ENCODE data around the gene RPS29.
A peak's percentile ranks its signal among the peaks of the same experiment; 100 is the strongest.

Gene RPS29

DNA sequence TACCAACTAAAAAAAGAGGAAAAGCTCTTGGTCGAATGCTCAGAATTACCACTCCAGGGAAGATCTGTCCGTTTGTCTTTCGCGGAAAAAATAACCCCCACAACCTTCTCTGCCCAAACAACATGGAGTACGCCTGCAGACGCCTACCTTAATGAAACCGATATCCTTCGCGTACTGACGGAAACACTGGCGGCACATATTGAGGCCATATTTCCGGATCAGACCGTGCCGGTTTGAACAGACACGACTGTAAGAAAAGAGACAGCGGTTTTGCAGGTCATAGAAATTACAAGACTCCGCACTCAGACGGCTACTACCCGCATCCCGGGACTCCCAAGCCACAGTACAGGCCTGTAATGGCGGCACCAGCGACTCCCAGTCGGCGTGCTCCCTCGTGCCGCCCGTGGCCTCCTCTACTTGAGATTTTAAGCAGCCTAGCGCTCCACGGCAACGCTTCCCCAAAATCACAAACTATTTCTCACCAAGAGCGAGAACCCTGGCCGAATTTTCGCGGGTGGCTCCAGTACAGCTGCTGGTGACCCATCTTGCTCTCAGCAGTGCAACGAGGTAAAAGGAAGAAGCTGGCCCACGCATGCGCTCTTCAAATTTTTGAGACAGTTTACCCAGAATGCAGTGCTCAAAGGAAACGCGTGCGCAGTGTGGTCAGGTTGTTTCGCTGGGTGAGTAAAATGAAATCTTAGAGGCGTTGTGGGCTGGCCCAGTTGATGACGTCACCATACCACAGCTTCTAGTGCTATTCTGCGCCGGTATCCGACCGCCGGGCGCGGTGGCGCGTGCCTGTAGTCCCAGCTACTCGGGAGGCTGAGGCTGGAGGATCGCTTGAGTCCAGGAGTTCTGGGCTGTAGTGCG, at the start of gene RPS29:
TSS of gene RPS29 (minus strand) at position 578 of the 870 bp plus-strand sequence. CDS start at position 544, 34 bp downstream.
- Histone ChIP-seq H3K9me3 (ENCODE audit: control insufficient read depth, insufficient read depth, low read length) (no peaks in the 10 kb centered on the region), H3K9ac (ENCODE audit: low read depth, low read length) (peak within 1 kb of the TSS; percentile 100), H3K4me1 (ENCODE audit: control insufficient read depth, insufficient read depth, low read length) (peaks cover 7% of the 10 kb centered on the region), H3K36me3 (ENCODE audit: control insufficient read depth, insufficient read depth, low read length) (peaks cover 18% of the 10 kb centered on the region), H3K27me3 (ENCODE audit: control insufficient read depth, insufficient read depth, low read length) (no peaks in the 10 kb centered on the region), H3K4me3 (ENCODE audit: low read depth, low read length) (peak within 1 kb of the TSS; percentile 97)

DNA sequence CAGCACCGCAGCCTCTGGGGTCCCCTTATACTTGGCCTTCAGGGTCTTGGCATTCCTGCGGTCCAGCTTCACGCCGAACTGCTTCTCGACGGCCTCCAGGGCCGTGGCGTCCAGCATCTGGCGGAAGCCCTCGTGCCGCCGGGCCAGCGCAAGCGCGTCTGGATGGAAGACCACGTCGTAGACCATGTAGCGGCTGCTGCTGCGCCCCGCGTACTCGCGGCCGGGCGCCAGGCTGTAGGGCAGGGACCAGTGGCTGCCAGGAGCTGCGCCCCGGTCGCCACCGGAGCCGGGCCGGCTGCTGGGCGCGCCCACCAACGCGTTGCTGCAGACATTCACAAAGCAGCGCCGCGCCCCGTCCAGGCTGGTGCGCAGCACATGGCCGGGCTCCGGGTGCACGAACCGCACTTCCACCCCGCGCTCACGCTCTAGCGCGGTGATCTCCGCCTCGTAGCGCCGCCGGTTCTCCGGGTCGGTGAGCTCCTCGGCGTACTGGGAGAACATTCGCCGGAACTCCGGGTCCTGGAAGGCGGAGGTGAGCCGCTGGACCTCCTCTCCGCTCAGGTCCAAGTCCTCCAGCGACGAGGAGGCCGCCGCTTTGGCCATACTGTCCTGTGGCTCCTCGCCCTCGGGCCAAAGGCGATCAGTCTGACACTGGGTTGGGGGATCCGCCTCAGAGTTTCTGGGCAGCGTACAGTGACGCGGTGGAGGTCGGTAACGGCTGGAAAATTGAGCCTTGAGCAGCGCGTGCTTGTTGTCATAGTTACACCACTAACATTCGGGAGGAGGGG, 48.6 kb upstream of the RPS29 start, which contains the start of gene DNAAF2:
TSS of gene DNAAF2 (minus strand) at position 698 of the 788 bp plus-strand sequence. CDS start at position 603, 95 bp downstream.
- H3K4me3 ChIP-seq (ENCODE audit: low read depth, low read length), result peak within 1 kb of the TSS; percentile 82
- peaks cover 6% of the 10 kb centered on the region for H3K36me3 ChIP-seq (ENCODE audit: control insufficient read depth, insufficient read depth, low read length)
- H3K27me3 ChIP-seq (ENCODE audit: control insufficient read depth, insufficient read depth, low read length), result no peaks in the 10 kb centered on the region
- H3K9ac ChIP-seq (ENCODE audit: low read depth, low read length), result peak within 1 kb of the TSS; percentile 88
- no peaks in the 10 kb centered on the region for H3K9me3 ChIP-seq (ENCODE audit: control insufficient read depth, insufficient read depth, low read length)
- H3K4me1 ChIP-seq (ENCODE audit: control insufficient read depth, insufficient read depth, low read length), result no peaks in the 10 kb centered on the region

DNA sequence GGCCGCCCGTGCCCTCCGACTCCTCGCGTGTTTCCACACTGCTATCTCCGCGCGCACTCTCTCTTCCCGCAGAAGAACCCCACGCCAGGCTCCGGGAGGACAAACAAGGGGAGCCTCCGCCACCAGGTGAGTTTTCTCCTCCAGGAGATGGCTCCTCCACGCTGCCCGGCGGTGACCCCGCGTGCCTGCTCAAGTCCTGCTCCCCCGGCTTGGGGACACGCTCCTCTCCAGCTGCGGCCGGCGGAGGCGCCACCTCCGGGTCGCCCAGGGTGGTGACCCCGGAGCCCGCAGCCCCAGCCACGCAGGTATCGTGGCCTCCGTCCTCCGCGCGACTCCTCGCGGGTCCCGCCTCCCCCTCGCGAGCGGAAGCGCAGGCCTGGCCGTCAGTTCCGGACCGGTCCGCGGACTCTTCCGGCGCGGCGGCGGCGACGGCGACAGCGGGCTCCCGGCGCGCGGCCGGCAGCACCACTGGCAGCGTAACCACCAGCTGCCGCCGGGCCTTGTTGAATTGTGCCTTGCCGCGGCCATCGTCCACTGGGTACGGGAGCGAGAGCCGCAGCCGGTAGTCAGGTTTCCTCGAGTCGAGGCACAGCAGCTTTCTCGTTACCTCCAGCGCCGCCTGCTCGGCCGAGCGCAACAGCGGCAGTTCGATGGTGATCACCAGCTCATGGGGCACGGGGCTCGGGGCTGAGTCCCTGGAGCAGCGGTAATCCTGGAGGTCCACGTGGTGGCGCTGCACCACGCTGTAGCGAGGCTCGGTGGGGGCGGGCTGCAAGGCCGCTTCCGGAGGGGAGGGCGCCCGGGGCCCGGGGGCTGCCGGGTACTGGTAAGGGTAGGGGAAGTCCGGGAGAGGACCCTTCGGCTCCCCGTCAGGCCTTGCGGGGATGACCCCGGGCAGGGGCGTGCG, 47.7 kb upstream of the RPS29 start:
- Histone ChIP-seq H3K4me1 (ENCODE audit: control insufficient read depth, insufficient read depth, low read length) (no peaks in the 10 kb centered on the region), H3K36me3 (ENCODE audit: control insufficient read depth, insufficient read depth, low read length) (peaks cover 4% of the 10 kb centered on the region), H3K9me3 (ENCODE audit: control insufficient read depth, insufficient read depth, low read length) (no peaks in the 10 kb centered on the region), H3K27me3 (ENCODE audit: control insufficient read depth, insufficient read depth, low read length) (no peaks in the 10 kb centered on the region), H3K9ac (ENCODE audit: low read depth, low read length) (peak overlapping the region; percentile 88), H3K4me3 (ENCODE audit: low read depth, low read length) (peak overlapping the region; percentile 82)

DNA sequence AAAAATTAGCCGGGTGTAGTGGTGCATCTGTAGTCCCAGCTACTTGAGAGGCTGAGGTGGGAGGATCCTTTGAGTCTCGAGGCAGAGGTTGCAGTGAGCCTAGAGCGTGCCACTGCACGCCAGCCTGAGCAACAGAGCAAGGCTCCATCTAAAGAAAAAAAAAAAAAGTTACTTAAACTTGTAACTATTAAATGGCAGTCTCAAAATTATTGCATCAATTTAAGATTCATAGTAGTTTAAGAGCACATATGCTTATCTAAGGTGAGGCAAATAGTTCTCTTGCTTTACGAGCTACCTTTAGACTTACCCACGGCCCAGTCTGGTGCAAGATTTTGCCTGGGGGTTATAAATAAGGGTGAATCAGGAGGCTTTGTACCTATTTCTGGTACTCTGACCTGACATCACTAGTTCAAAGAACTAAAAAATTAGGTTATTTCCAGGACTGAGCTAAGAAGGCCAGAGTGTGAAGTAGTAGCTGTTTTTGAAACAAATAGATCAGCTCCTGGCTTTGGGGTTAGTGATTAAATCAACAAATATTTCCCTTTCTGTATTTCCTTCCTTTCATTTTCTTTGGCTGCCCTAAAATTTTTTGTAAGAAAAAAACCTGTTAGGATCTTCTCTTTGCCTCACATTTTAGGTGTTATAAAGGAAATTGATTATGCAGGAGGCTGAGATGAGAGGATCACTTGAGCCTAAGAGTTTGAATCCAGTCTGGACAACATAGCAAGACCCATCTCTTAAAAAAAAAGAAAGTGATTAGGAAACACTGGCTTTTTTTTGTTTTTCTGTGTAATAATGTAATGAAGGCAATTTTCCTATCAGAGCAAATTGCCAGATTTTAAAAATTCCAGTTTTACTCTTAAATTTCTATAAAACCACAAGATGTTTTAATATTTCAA, 38.0 kb upstream of the RPS29 start:
- no peak overlapping the region for H3K9ac ChIP-seq (ENCODE audit: low read depth, low read length)
- H3K27me3 ChIP-seq (ENCODE audit: control insufficient read depth, insufficient read depth, low read length), result peaks cover 3% of the 10 kb centered on the region
- H3K4me1 ChIP-seq (ENCODE audit: control insufficient read depth, insufficient read depth, low read length), result peaks cover 4% of the 10 kb centered on the region
- peaks cover 3% of the 10 kb centered on the region for H3K36me3 ChIP-seq (ENCODE audit: control insufficient read depth, insufficient read depth, low read length)
- no peaks in the 10 kb centered on the region for H3K9me3 ChIP-seq (ENCODE audit: control insufficient read depth, insufficient read depth, low read length)
- no peak overlapping the region for H3K4me3 ChIP-seq (ENCODE audit: low read depth, low read length)

DNA sequence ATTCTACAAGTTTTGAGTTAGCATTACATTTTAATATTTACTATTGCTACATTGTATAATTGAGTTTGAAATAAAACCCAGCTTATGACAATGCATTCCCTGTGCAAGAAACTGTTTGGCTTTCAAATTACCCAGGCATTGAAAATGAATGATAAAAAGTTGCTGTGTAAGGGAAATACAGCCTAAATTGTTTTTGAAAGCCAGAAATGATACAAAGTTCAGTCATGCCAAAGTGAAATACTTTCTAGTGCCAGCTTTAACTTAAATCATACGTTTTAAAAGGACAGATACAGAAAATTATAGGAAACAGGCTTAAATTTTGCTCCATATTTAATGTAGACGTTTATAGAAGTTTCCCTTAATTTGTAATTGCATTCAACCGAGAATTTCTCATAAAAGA, 37.2 kb upstream of the RPS29 start:
- H3K4me3 ChIP-seq (ENCODE audit: low read depth, low read length), result no peak overlapping the region
- H3K9me3 ChIP-seq (ENCODE audit: control insufficient read depth, insufficient read depth, low read length), result no peaks in the 10 kb centered on the region
- H3K36me3 ChIP-seq (ENCODE audit: control insufficient read depth, insufficient read depth, low read length), result peaks cover 3% of the 10 kb centered on the region
- H3K9ac ChIP-seq (ENCODE audit: low read depth, low read length), result no peak overlapping the region
- H3K4me1 ChIP-seq (ENCODE audit: control insufficient read depth, insufficient read depth, low read length), result peaks cover 4% of the 10 kb centered on the region
- H3K27me3 ChIP-seq (ENCODE audit: control insufficient read depth, insufficient read depth, low read length), result peaks cover 3% of the 10 kb centered on the region

DNA sequence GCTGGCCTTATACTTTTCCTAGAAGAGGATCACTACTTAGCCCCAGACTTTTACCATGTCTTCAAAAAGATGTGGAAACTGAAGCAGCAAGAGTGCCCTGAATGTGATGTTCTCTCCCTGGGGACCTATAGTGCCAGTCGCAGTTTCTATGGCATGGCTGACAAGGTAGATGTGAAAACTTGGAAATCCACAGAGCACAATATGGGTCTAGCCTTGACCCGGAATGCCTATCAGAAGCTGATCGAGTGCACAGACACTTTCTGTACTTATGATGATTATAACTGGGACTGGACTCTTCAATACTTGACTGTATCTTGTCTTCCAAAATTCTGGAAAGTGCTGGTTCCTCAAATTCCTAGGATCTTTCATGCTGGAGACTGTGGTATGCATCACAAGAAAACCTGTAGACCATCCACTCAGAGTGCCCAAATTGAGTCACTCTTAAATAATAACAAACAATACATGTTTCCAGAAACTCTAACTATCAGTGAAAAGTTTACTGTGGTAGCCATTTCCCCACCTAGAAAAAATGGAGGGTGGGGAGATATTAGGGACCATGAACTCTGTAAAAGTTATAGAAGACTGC, 35.9 kb upstream of the RPS29 start:
- Histone ChIP-seq H3K36me3 (ENCODE audit: control insufficient read depth, insufficient read depth, low read length) (peaks cover 3% of the 10 kb centered on the region), H3K4me3 (ENCODE audit: low read depth, low read length) (peak overlapping the region; percentile 98), H3K9ac (ENCODE audit: low read depth, low read length) (no peak overlapping the region), H3K4me1 (ENCODE audit: control insufficient read depth, insufficient read depth, low read length) (peaks cover 4% of the 10 kb centered on the region), H3K9me3 (ENCODE audit: control insufficient read depth, insufficient read depth, low read length) (no peaks in the 10 kb centered on the region), H3K27me3 (ENCODE audit: control insufficient read depth, insufficient read depth, low read length) (peaks cover 3% of the 10 kb centered on the region)

DNA sequence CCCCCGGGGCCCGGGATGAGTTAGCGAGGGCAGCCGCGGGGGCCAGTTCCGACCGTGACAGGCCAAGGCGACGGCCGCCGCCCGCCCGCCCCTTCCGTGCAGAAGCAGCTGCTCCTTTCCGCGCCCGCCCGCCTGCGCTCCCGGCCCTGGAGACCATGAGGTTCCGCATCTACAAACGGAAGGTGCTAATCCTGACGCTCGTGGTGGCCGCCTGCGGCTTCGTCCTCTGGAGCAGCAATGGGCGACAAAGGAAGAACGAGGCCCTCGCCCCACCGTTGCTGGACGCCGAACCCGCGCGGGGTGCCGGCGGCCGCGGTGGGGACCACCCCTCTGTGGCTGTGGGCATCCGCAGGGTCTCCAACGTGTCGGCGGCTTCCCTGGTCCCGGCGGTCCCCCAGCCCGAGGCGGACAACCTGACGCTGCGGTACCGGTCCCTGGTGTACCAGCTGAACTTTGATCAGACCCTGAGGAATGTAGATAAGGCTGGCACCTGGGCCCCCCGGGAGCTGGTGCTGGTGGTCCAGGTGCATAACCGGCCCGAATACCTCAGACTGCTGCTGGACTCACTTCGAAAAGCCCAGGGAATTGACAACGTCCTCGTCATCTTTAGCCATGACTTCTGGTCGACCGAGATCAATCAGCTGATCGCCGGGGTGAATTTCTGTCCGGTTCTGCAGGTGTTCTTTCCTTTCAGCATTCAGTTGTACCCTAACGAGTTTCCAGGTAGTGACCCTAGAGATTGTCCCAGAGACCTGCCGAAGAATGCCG, 35.1 kb upstream of the RPS29 start:
- Histone ChIP-seq H3K9ac (ENCODE audit: low read depth, low read length) (peak overlapping the region; percentile 48), H3K27me3 (ENCODE audit: control insufficient read depth, insufficient read depth, low read length) (peaks cover 3% of the 10 kb centered on the region), H3K9me3 (ENCODE audit: control insufficient read depth, insufficient read depth, low read length) (no peaks in the 10 kb centered on the region), H3K36me3 (ENCODE audit: control insufficient read depth, insufficient read depth, low read length) (peaks cover 3% of the 10 kb centered on the region), H3K4me1 (ENCODE audit: control insufficient read depth, insufficient read depth, low read length) (peaks cover 4% of the 10 kb centered on the region), H3K4me3 (ENCODE audit: low read depth, low read length) (peak overlapping the region; percentile 98)

DNA sequence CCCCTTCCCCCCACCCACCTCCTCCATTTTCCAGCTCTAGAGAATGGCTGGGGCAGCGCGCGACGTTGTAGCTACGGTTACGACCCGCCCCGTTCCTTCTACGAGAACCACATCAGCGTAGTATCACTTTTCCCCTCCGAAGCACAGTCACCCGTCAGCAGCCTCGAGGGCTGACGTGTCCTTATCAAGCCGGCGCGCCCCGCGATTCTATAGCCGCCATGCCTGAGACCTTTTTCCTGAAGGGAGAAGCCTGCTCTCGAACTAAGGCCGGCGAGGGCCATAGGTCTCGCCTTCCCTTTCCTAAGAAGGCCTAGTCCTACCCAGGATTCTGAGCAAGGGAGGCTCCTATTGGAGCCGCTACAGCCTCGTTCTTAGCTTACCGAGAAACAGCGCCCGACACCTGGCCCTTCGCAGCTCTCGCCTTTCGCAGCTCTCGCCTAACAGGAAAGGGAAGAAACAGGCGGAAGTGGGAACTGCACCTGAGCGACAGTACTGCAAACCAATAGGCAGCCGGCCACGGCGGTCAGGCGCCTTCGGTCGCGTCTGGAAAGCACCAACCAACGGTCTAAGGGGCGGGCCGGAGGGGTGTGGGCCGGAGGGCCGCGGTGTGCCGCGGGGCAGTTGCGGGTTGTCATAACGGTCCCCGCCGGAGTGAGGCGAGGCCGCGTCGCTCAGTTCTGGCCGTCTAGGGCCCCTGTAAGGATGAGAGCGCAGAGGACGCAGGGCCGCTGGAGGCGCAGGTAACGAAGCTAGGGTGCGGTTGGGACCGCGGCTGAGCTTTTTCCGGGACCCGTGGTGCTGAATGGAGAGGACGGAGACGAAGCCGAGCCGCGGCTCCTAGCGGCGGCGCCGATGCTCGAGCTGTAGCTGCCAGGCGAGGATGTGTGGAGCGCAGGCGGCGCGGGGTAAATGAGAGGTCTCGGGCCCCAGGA, 34.3 kb upstream of the RPS29 start, which contains the start of the genes MGAT2 and RPL36AL:
TSS of gene MGAT2 (plus strand) at position 618 of the 932 bp plus-strand sequence. CDS start 470 bp downstream, outside the sequence.
TSS of gene RPL36AL (minus strand) at position 445 of the 932 bp plus-strand sequence. CDS start 1,522 bp downstream, outside the sequence.
- Histone ChIP-seq H3K9ac (ENCODE audit: low read depth, low read length) (peak within 1 kb of the TSS; percentile 95), H3K4me3 (ENCODE audit: low read depth, low read length) (peak within 1 kb of the TSS; percentile 98), H3K4me1 (ENCODE audit: control insufficient read depth, insufficient read depth, low read length) (peaks cover 4% of the 10 kb centered on the region), H3K27me3 (ENCODE audit: control insufficient read depth, insufficient read depth, low read length) (peaks cover 3% of the 10 kb centered on the region), H3K36me3 (ENCODE audit: control insufficient read depth, insufficient read depth, low read length) (peaks cover 3% of the 10 kb centered on the region), H3K9me3 (ENCODE audit: control insufficient read depth, insufficient read depth, low read length) (no peaks in the 10 kb centered on the region)

DNA sequence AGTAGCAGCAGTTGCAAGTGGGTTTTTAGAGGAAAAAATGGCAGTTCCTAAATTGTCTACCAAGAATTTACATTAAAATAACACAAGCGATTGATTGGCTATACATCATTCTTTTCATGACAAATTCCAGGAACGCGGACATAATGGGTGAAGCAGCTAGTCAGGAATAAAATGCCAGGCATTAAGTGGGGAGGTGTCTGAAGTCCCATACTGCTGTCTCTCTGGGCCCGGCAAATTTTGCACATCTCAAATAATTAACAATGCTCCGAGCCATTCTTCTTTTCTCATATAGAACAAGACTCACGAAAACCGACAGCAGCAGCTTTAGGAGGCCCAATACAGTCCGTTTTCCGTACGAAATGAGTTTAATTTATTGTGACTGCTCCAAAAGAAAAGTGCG, 33.5 kb upstream of the RPS29 start:
- Histone ChIP-seq H3K9ac (ENCODE audit: low read depth, low read length) (peak overlapping the region; percentile 95), H3K4me3 (ENCODE audit: low read depth, low read length) (peak overlapping the region; percentile 98), H3K27me3 (ENCODE audit: control insufficient read depth, insufficient read depth, low read length) (peaks cover 3% of the 10 kb centered on the region), H3K4me1 (ENCODE audit: control insufficient read depth, insufficient read depth, low read length) (peaks cover 4% of the 10 kb centered on the region), H3K9me3 (ENCODE audit: control insufficient read depth, insufficient read depth, low read length) (no peaks in the 10 kb centered on the region), H3K36me3 (ENCODE audit: control insufficient read depth, insufficient read depth, low read length) (peaks cover 3% of the 10 kb centered on the region)

Measured in iPS-15b (cell line).